Smooth muscle cell (in vitro differentiated cells): ENCODE data around the gene OR9A4. TPM values are rescaled to one million over a fixed set of nuclear protein-coding genes. Genes with fewer than 3 reads are reported as not detected.

Experiments used
- DNase-seq: peaks from one replicate; lab custom pipeline; 2025; ENCODE audit not compliant: unreplicated experiment; lab: John Stamatoyannopoulos, UW
- H2AFZ ChIP-seq: fragments of 200-600 bp; sonication (generic); 2 replicates; pipeline ENCODE4 v1.6.0; 2016; ENCODE audit warnings: antibody characterized with exemption, low read depth, mild to moderate bottlenecking
- H3F3A ChIP-seq: fragments of 200-600 bp; sonication (generic); 2 replicates; pipeline ENCODE4 v1.6.0; 2017; ENCODE audit warnings: antibody characterized with exemption, low read depth
- H3K27ac ChIP-seq: fragments of 200-600 bp; sonication (generic); 2 replicates; pipeline ENCODE4 v1.5.1; 2016; ENCODE audit warnings: low read depth, mild to moderate bottlenecking
- H3K27me3 ChIP-seq: fragments of 200-600 bp; sonication (generic); 2 replicates; pipeline ENCODE4 v1.6.1; 2016; ENCODE audit warnings: low read depth, mild to moderate bottlenecking
- H3K36me3 ChIP-seq: fragments of 200-600 bp; sonication (generic); 2 replicates; pipeline ENCODE4 v1.5.1; 2016; ENCODE audit warnings: low read depth
- H3K4me1 ChIP-seq: fragments of 200-600 bp; sonication (generic); 2 replicates; pipeline ENCODE4 v1.5.1; 2016; ENCODE audit warnings: low read depth
- H3K4me2 ChIP-seq: fragments of 200-600 bp; sonication (generic); 2 replicates; pipeline ENCODE4 v1.6.0; 2016; ENCODE audit warnings: mild to moderate bottlenecking
- H3K4me3 ChIP-seq: fragments of 200-600 bp; sonication (generic); 2 replicates; pipeline ENCODE4 v1.5.1; 2016; ENCODE audit warnings: mild to moderate bottlenecking
- H3K79me2 ChIP-seq: fragments of 200-600 bp; sonication (generic); 2 replicates; pipeline ENCODE4 v1.6.0; 2016; ENCODE audit warnings: low read depth, mild to moderate bottlenecking
- H3K9ac ChIP-seq: fragments of 200-600 bp; sonication (generic); 2 replicates; pipeline ENCODE4 v1.6.0; 2016; ENCODE audit warnings: low read depth
- H3K9me3 ChIP-seq: fragments of 200-600 bp; sonication (generic); replicated peaks from 2 replicates; pipeline ENCODE4 v1.5.1; 2016; ENCODE audit warnings: low read depth
- H4K20me1 ChIP-seq: fragments of 200-600 bp; sonication (generic); 2 replicates; pipeline ENCODE4 v1.6.0; 2016; ENCODE audit warnings: low read depth
- WGBS: methylation state at CpG from one replicate; pipeline ENCODE4 v1.1.7; 2016; ENCODE audit warnings: low lambda C conversion rate; 5-methylcytosine and 5-hydroxymethylcytosine counted together
- polyA plus RNA-seq: library from polyadenylated mRNA; unstranded; fragments of >200 nt; fragmentation: Nextera tagmentation; extraction: Ambion mirVana; gene quantifications from 2 replicates; pipeline ENCODE4 v1.2.1, GENCODE V29; 2016
- total RNA-seq: library from RNA; depleted of rRNA; stranded (reverse); fragments of >200 nt; gene quantifications from 2 replicates; pipeline ENCODE4 v1.2.3, GENCODE V29; 2014
- TF ChIP-seq, protein P1 (sequence below): fragments of 200-600 bp; sonication (generic); IDR thresholded peaks from 2 replicates; pipeline ENCODE4 v1.5.1; 2017; ENCODE audit warnings: borderline replicate concordance, mild to moderate bottlenecking, antibody characterized with exemption; ENCODE audit not compliant: insufficient read depth, poor library complexity, severe bottlenecking

OR9A4 gene
- total and polyA plus RNA-seq, 2 experiments from 2014 or later: not detected

DNA sequence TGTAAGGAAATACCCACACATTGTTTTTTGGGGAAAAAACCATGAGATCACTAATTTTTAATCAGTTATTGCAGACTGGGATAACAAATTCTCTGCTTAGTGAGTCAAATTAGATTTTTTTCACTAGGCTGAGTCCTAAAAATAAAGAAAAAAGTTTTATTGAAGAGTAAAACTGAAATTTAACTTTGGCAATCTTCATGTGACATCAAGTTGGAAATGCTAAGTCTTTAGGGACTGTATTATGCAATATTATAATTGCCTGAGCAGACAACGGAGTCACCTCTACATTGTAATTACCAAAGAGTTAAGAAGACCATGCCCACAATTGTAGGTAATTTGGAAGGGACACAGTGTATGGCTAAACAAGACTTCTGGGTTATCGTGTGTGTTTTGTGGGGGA, 32.8 kb downstream of the OR9A4 start:
- no peak for DNase-seq
- TF ChIP-seq, protein P1, sequence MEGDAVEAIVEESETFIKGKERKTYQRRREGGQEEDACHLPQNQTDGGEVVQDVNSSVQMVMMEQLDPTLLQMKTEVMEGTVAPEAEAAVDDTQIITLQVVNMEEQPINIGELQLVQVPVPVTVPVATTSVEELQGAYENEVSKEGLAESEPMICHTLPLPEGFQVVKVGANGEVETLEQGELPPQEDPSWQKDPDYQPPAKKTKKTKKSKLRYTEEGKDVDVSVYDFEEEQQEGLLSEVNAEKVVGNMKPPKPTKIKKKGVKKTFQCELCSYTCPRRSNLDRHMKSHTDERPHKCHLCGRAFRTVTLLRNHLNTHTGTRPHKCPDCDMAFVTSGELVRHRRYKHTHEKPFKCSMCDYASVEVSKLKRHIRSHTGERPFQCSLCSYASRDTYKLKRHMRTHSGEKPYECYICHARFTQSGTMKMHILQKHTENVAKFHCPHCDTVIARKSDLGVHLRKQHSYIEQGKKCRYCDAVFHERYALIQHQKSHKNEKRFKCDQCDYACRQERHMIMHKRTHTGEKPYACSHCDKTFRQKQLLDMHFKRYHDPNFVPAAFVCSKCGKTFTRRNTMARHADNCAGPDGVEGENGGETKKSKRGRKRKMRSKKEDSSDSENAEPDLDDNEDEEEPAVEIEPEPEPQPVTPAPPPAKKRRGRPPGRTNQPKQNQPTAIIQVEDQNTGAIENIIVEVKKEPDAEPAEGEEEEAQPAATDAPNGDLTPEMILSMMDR: no peak
- no peaks in the 10 kb centered on the region for H3K27me3 ChIP-seq
- H3K9me3 ChIP-seq: no peaks in the 10 kb centered on the region
- no peaks in the 10 kb centered on the region for H3K4me1 ChIP-seq
- WGBS: 81% methylated on average over 2 of the region's 2 CpGs
- no peak overlapping the region for H3K9ac ChIP-seq
- H3K4me3 ChIP-seq: no peak overlapping the region
- no peaks in the 10 kb centered on the region for H4K20me1 ChIP-seq
- H3K36me3 ChIP-seq: no peaks in the 10 kb centered on the region
- no peak overlapping the region for H3K27ac ChIP-seq
- no peak overlapping the region for H3K4me2 ChIP-seq
- H2AFZ ChIP-seq: no peak overlapping the region
- H3K79me2 ChIP-seq: no peaks in the 10 kb centered on the region
- H3F3A ChIP-seq: no peaks in the 10 kb centered on the region

GRCh38 chr7:141949451-141949850, 33.3 kb downstream of the OR9A4 start:
- no peaks in the 10 kb centered on the region for H3K9me3 ChIP-seq
- no peaks in the 10 kb centered on the region for H3K79me2 ChIP-seq
- H3K4me1 ChIP-seq: no peaks in the 10 kb centered on the region
- H3K4me2 ChIP-seq: no peak overlapping the region
- H2AFZ ChIP-seq: no peak overlapping the region
- no peak overlapping the region for H3K9ac ChIP-seq
- TF ChIP-seq, protein P1: no peak
- H3K27ac ChIP-seq: no peak overlapping the region
- DNase-seq: no peak
- no peaks in the 10 kb centered on the region for H4K20me1 ChIP-seq
- no peak overlapping the region for H3K4me3 ChIP-seq
- H3F3A ChIP-seq: no peaks in the 10 kb centered on the region
- no peaks in the 10 kb centered on the region for H3K27me3 ChIP-seq
- H3K36me3 ChIP-seq: no peaks in the 10 kb centered on the region
- WGBS: 73% methylated on average over 2 of the region's 2 CpGs

DNA sequence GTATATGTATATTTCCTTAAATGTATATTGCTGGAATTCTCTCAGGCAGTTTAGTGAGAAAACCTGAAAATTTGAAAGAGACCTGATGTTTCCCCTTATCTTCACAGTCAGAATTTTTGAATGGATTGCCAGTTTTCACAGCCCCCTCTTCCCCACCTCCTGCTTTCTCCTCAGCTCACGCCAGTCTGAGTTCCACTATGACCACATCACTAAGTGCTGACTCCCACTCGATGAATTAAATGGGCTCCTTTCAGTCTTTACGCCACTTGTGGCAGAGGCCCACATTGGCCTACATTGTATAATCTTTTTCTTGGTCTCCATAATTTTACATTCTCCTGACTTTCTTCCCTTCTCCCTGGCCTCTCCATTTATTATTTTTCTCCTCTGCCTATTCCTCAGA, 33.7 kb downstream of the OR9A4 start:
- no peaks in the 10 kb centered on the region for H4K20me1 ChIP-seq
- no peaks in the 10 kb centered on the region for H3K79me2 ChIP-seq
- no peaks in the 10 kb centered on the region for H3K4me1 ChIP-seq
- no peaks in the 10 kb centered on the region for H3F3A ChIP-seq
- no peak overlapping the region for H3K4me3 ChIP-seq
- H2AFZ ChIP-seq: no peak overlapping the region
- WGBS: 84% methylated on average over 3 of the region's 3 CpGs
- no peaks in the 10 kb centered on the region for H3K36me3 ChIP-seq
- TF ChIP-seq, protein P1: no peak
- H3K27me3 ChIP-seq: no peaks in the 10 kb centered on the region
- H3K4me2 ChIP-seq: no peak overlapping the region
- H3K27ac ChIP-seq: no peak overlapping the region
- no peaks in the 10 kb centered on the region for H3K9me3 ChIP-seq
- no peak for DNase-seq
- H3K9ac ChIP-seq: no peak overlapping the region

DNA sequence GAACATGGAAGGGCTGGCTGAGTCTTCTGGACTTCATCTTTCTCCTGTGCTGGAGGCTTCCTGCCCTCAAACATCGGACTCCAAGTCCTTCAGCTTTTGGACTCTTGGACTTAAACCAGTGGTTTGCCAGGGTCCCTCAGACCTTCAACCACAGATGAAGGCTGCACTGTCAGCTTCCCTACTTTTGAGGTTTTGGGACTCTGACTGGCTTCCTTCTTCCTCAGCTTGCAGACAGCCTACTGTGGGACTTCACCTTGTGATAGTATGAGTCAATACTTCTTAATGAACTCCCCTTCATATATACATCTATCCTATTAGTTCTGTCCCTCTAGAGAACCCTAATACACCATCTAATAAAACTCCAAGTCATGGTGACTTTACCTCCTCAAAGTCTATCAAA, 34.6 kb downstream of the OR9A4 start:
- Histone ChIP-seq H3K36me3 (no peaks in the 10 kb centered on the region), H3K4me3 (no peak overlapping the region), H3K27ac (no peak overlapping the region), H3K27me3 (no peaks in the 10 kb centered on the region), H3K79me2 (no peaks in the 10 kb centered on the region), H4K20me1 (no peaks in the 10 kb centered on the region), H3K9me3 (no peaks in the 10 kb centered on the region), H3K9ac (no peak overlapping the region), H3F3A (no peaks in the 10 kb centered on the region), H3K4me2 (no peak overlapping the region), H3K4me1 (no peaks in the 10 kb centered on the region), H2AFZ (no peak overlapping the region)
- WGBS: 93% methylated on average over 1 of the region's 1 CpG
- DNase-seq: no peak
- TF ChIP-seq, protein P1: no peak
